Stomach (tissue), 9 donors: ENCODE data around the gene ASB16. TPM values are rescaled to one million over a fixed set of nuclear protein-coding genes. Genes with fewer than 3 reads are reported as not detected.

Source experiments
- DNase-seq, 2 donors: peaks; one replicate each; pipeline versions ENCODE4 v3.0.0 to v3.0.0-alpha.2; 2013 to 2019
- H3K27ac ChIP-seq, 5 donors: fragments of 200-600 bp in 4 of 5; sonication (generic) in 4 of 5; one replicate each; pipeline ENCODE4 v1.5.1; 2013 to 2019; ENCODE audit warnings: mild to moderate bottlenecking in 1 of 5, moderate library complexity in 1 of 5
- H3K27me3 ChIP-seq, 3 donors: fragments of 200-600 bp; sonication (generic); one replicate each; pipeline ENCODE4 v1.5.1; 2017 to 2019; ENCODE audit warnings: mixed run types in 1 of 3
- H3K36me3 ChIP-seq, 4 donors: fragments of 200-600 bp; sonication (generic); 1 replicate in 3 of 4; 2 replicates in 1 of 4; pipeline ENCODE4 v1.5.1; 2016 to 2019
- H3K4me1 ChIP-seq, 4 donors: fragments of 200-600 bp; sonication (generic); one replicate each; pipeline ENCODE4 v1.5.1; 2016 to 2019
- H3K4me3 ChIP-seq, 4 donors: fragments of 200-600 bp; sonication (generic) in 3 of 4; one replicate each; pipeline ENCODE4 v1.5.1; 2016 to 2019; ENCODE audit warnings: mild to moderate bottlenecking in 1 of 4
- H3K9me3 ChIP-seq, 4 donors: fragments of 200-600 bp; sonication (generic); one replicate each; pipeline ENCODE4 v1.5.1; 2016 to 2019
- CTCF ChIP-seq, 7 experiments: fragments of 450-650 bp in 4 of 7; fragments of 200-600 bp in 3 of 7; sonication (generic) in 3 of 7; IDR thresholded peaks; one replicate each; pipeline ENCODE4 v1.5.1; 2016 to 2019; ENCODE audit warnings: antibody characterized with exemption in 7 of 7, control low read depth in 2 of 7, mild to moderate bottlenecking in 1 of 7
- EP300 ChIP-seq: sonication (generic); formaldehyde crosslinking; IDR thresholded peaks from one replicate; pipeline ENCODE4 v1.6.1; 2017; ENCODE audit warnings: antibody characterized with exemption
- POLR2A ChIP-seq, 4 donors: fragments of 450-650 bp; IDR thresholded peaks; one replicate each; pipeline ENCODE4 v1.6.1; 2016; ENCODE audit warnings: antibody characterized with exemption in 4 of 4, control low read depth in 2 of 4, mild to moderate bottlenecking in 1 of 4, moderate library complexity in 1 of 4
- POLR2AphosphoS5 ChIP-seq, 3 donors: sonication (generic); formaldehyde crosslinking; IDR thresholded peaks; one replicate each; pipeline ENCODE4 v1.6.1; 2016; ENCODE audit warnings: antibody characterized with exemption in 3 of 3
- whole genome bisulfite sequencing, 5 donors: extraction: QIAGEN DNeasy Blood & Tissue Kit in 3 of 5; methylation state at CpG; one replicate each; pipeline versions ENCODE4 v1.1.5 to v1.1.7; 2013 to 2018; 5-methylcytosine and 5-hydroxymethylcytosine counted together
- intact Hi-C: fragments of 100-400 bp; cut with DNase I; formaldehyde crosslinking; loops from one replicate; pipeline ENCODE4 v1.15.1; 2023; ENCODE audit warnings: low total_unique reads
- polyA plus RNA-seq, 3 donors: library from polyadenylated mRNA; stranded (reverse); fragments of 200-250 nt; gene quantifications; one replicate each; pipeline ENCODE4 v1.2.3, GENCODE V29; 2013
- total RNA-seq, 5 donors: library from RNA; depleted of rRNA; stranded (reverse); fragments of >200 nt; gene quantifications; one replicate each; pipeline versions ENCODE4 v1.1.0 to v1.2.3, GENCODE V29; 2014 to 2016
- donor health status: healthy with polysubstance abuse.
- donor health status: Bipolar disorder and iron deficiency.
- donor health status: healthy.

Gene ASB16
- total and polyA plus RNA-seq, 8 donors, result 0.30 to 0.73 (median 0.31) TPM; not detected in 5

- no peaks in the 10 kb centered on the region for H3K27me3 ChIP-seq
- TF ChIP-seq POLR2AphosphoS5 (IDR thresholded peaks at IDR 0.05) (peak in 2 of 3 donors; percentile 36 to 40), CTCF (IDR thresholded peaks at IDR 0.05) (no peak)
- H3K36me3 ChIP-seq, result peaks cover 1 to 11% (median 8%) of the 10 kb centered on the region in 4 donors
- peaks cover 30 to 55% (median 43%) of the 10 kb centered on the region in 4 donors for H3K4me1 ChIP-seq
- intact Hi-C loops, result no loop called here
- H3K9me3 ChIP-seq, result no peaks in the 10 kb centered on the region
- WGBS, 5 donors, result 0 to 1% (median 0%) methylated on average over 41 to 54 of the region's 54 CpGs
- peak overlapping the region; percentile 96 to 100 (median 99) for H3K27ac ChIP-seq
- peak overlapping the region; percentile 73 to 99 (median 86) for H3K4me3 ChIP-seq
- DNase-seq, result peak; percentile 82 to 93
Observed at GRCh38 chr17:44221084-44221861, 50.8 kb downstream of the ASB16 start.

GRCh38 chr17:44221862-44222111 is 51.3 kb downstream of the ASB16 start:
- Histone ChIP-seq H3K36me3 (peaks cover 0 to 5% (median 3%) of the 10 kb centered on the region in 4 donors), H3K9me3 (no peaks in the 10 kb centered on the region), H3K4me3 (peak overlapping the region; percentile 73 to 99 (median 86)), H3K4me1 (peaks cover 30 to 49% (median 39%) of the 10 kb centered on the region in 4 donors), H3K27ac (peak overlapping the region; percentile 96 to 100 (median 99)), H3K27me3 (no peaks in the 10 kb centered on the region)
- 0 to 1% (median 1%) methylated on average over 17 of the region's 17 CpGs for WGBS, 5 donors
- intact Hi-C loops, result no loop called here
- no peak for DNase-seq
- TF ChIP-seq EP300 (no peak), CTCF (IDR thresholded peaks at IDR 0.05) (no peak), POLR2A (IDR thresholded peaks at IDR 0.05) (no peak), POLR2AphosphoS5 (IDR thresholded peaks at IDR 0.05) (no peak)

- intact Hi-C loops, result no loop called here
- Histone ChIP-seq H3K4me3 (peak overlapping the region; percentile 73 to 99 (median 86)), H3K36me3 (peaks cover 0 to under 1% (median 0%) of the 10 kb centered on the region in 4 donors), H3K27me3 (no peaks in the 10 kb centered on the region), H3K9me3 (no peaks in the 10 kb centered on the region), H3K27ac (peak overlapping the region; percentile 96 to 100 (median 99)), H3K4me1 (peaks cover 28 to 44% (median 34%) of the 10 kb centered on the region in 4 donors)
- TF ChIP-seq POLR2A (IDR thresholded peaks at IDR 0.05) (no peak), POLR2AphosphoS5 (IDR thresholded peaks at IDR 0.05) (peak; percentile 10 to 62 (median 37)), EP300 (no peak), CTCF (IDR thresholded peaks at IDR 0.05) (peak in 3 of 7 experiments; percentile 6 to 16 (median 16))
- DNase-seq, result peak; percentile 76 to 90
- 2 to 7% (median 4%) methylated on average over 27 to 36 of the region's 36 CpGs for WGBS, 5 donors
Observed at GRCh38 chr17:44222112-44222869, 51.8 kb downstream of the ASB16 start.

- 26 to 32% (median 30%) methylated on average over 7 of the region's 7 CpGs for WGBS, 5 donors
- intact Hi-C loops, result no loop called here
- Histone ChIP-seq H3K36me3 (no peaks in the 10 kb centered on the region), H3K27ac (peak overlapping the region; percentile 7 to 100 (median 96)), H3K4me3 (no peak overlapping the region), H3K4me1 (peaks cover 19 to 34% (median 23%) of the 10 kb centered on the region in 4 donors), H3K27me3 (no peaks in the 10 kb centered on the region), H3K9me3 (no peaks in the 10 kb centered on the region)
- DNase-seq, result peak in 1 of 2 donors; percentile 55
- no peak for TF ChIP-seq POLR2A (IDR thresholded peaks at IDR 0.05)
- TF ChIP-seq CTCF (IDR thresholded peaks at IDR 0.05), result no peak
- TF ChIP-seq POLR2AphosphoS5 (IDR thresholded peaks at IDR 0.05), result no peak
- TF ChIP-seq EP300, result no peak
Observed at GRCh38 chr17:44223541-44224071, 53.1 kb downstream of the ASB16 start.
